HG03460 (cell line): ENCODE measurements around the gene RUNX2.

Source experiments
- ATAC-seq: cut with Tn5 transposase; IDR thresholded peaks from one replicate; pipeline ENCODE4 v1.9.1; 2021; ENCODE audit not compliant: unreplicated experiment

Gene RUNX2

DNA sequence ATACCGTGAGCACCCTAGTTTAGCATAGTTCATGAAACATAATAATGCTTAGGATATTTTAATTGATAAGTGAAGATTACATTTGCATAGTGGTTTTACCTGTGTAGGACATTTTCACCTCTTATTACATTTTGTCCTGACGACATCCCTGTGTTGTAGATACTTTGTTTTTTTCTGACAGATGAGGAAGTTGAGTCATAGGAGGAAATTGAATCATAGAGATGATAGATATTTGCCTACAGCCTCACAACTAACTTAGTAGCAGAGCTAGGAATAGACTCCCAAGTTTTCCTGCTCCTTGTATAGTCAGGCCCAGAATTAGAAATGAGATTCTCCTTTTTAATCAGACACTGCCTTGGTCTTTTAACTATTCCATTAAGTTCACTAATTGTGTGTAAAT, 150.1 kb downstream of the RUNX2 start:
- no peak for ATAC-seq

DNA sequence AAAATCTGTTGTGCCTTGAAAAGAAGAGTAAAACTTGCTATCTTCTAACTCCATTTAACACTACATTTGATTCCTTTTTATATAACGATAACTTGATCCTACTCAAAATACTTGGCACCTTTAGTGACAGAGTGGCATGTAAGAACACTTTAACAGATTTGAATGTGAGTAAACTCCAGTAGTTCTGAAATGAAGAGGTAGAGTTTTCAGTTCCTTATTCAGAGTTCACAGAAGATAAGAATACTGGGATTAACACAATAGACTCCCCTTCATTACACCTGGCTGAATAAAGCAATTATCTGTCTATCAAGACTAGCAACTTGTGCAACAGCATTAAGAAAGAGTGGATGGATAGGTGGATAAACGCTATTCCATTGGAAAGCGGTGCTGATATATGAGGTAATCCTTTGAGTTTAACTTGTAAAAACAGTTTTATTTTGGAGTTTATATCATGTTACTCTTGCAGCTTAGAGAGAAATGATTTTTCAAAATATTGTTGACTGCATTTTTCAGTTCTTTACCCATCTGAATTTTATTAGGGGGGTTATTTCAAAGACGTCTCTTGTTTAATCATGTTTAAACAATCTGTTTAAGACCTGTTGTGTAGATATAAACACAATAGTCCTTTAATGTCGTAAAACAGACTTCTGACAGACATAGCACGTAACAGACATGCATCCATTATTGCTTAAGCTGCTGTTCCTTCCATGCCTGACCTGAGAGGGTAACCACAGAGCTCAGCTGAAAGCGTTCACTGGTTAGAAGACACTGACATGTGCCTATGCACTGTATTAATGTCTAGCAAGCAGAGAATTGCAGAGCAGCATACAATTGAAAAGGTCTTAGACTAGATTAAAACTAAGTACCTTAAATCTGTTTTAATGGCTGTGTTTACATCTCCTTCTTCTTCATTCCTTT, 152.0 kb downstream of the RUNX2 start:
- peak; percentile 76 for ATAC-seq

DNA sequence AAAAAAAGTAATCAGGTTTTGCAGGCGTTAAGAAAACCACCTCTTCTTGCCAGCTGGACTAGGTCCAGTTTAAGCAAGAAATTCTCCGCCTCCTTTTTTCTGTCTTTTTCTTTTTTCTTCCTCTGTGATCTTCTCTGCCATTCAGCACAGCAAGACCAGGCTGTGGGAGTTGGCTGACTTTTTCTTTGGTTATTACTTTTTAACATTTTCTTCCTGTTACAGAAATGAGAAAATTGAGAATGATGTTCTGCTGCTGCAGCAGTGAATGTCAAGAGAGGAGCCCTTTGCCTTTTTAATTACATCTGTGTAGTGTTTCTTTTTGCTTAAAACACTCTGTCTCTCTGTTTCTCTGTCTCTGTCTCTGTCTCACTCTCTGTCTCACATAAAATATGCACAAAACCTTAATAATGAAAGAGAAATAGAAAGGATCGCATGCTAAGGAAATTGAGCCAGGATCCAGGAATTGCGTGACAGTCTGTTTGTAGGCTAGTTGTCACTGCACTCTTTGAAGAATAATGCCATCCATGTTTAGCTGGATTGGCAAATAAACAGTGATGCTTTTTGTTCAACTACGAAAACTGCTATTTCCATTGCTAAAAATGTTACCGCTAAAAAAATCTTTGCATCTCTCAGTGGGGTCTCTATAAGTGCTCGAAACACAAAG, 152.8 kb downstream of the RUNX2 start:
- no peak for ATAC-seq

DNA sequence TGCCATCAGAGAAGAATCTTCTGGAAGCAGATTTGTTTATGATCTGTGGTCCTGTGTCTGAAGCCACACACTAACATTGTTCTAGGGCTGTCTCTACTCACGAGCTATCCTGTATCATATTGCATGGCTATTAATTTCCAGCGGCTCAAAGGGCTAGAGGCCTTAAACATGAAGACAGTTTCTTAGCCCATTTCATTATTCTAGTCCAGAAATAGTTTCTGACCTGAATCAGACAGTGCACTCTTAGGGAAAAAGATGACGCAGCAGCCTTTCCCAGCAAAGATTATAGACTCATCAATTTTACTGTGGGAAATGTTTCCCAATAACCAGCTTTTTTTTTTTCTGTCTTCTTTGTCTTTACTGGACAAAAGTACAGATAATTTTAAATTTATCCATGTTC, 154.9 kb downstream of the RUNX2 start:
- ATAC-seq, result no peak

DNA sequence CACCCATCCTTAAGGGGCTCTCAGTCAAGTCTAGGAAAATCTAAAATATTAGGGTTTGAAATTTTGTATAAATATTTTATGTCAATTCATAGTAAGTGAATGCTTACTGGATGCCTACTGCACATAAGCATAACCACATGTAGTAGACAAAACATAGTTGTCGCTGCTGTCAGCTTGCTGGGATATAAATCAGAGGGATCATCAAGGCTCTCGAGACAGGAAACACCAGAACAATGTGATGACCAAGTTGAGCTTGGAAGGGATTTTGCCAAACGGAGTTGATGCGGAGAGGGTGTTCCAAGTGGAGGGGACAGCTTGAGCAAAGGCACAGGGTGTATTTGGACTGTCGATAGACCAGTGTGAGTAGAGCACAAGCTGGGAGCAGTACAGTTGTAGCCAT, 155.4 kb downstream of the RUNX2 start:
- ATAC-seq, result no peak

DNA sequence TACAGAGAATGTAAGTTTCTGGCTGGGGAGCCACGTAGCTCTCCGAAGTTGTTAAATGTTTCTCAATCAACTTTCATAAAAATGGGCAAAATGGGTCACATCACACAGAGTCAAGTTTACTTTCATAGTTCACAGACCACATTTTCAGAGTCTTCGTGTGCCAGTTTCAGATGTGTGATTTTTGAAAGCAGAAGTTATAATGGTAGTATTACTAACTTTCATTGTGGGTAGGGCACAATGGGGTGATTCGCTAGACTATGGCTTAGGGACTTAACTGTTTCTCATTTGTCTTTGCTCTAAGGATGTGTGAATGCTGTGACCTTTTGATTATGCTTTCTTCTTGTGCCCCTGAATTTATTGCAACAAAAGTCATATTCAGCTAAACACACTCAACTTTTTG, 158.6 kb downstream of the RUNX2 start:
- no peak for ATAC-seq

DNA sequence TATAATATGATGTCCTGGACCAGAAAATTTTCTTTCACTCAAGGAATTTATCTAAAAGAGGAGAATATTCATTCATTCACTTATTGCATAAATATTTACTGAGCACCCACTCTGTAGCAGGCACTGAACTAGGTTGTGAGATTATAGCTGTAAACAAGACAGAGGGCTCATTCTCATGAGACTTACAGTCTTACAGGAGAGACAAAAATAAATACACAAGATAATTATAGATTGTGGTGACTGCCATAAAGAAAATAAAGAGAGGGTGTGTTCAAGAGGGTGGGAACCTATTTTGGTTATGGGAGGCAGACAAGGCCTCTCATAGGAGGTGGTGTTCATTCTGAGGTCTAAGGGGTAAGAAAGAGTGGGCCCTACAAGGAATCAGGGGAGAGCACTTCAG, 159.5 kb downstream of the RUNX2 start:
- ATAC-seq, result no peak

DNA sequence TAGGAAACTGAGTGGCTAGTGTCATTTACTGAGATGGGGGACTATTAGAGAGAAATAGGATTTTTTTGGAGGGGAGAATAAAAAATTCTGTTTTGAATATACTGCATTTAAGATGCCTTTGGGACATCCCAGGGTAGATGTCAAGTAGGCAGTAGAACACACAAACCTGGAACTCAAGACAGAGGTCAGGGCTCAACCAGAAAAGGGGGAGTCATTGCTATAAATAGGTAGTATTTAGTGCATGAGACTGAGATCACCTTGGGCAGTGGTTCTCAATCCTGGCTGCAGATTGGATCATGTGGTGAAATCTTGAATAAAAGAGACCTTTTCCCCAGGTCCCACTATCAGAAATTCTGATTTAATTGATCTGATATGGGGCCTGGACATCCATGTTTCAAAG, 160.1 kb downstream of the RUNX2 start:
- ATAC-seq, result no peak

DNA sequence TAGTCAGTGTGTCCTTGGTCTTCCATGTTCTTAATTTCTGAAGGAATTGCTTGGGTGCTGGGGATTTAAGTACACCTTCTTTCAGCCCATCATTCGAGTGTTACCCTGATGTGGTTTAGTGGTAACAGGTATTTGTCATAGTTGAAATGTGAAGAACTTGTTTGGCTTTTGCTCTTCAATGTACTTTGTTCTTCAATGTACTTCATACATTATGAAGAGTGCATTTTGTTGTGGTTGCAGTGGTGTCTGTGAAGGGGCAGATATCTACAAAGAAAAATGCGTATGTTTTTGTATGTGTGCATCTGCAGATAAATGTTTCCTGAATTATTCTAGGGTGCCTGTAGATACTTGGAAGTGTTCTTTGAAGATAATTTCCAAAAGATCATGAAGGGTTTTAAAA, 160.8 kb downstream of the RUNX2 start:
- ATAC-seq, result no peak

DNA sequence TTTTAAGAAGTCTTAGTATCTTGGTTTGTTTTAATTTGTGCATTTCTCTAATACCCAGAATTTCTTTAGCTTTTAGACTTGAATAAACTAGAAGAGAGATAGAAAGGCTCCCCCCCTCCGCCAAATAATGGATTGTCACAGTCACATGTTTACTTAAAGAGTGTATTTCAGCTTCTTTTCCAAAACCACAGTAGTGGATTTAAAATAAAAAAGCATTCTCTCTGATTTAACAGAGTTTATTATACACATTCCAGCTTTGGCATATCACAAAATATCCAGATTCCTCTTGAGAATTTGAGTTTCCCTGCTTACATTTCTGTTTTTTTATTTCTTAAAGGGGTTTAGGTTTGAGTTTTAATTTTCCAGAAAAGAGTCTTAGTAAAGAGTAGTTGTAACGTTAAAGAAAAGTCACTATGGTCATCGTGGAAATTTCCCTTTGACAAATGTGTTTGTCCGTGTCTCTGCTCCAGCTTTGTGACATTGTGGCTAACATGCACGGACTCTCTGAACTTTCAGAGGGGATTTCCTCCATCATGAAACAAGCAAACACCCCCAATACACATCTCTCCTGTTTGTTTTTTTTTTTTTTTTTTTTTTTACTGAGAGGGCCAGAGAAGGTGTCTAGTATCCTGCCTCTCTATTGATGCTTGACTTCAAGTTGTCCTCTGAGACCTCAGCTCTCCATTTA, 163.1 kb downstream of the RUNX2 start:
- ATAC-seq, result no peak

DNA sequence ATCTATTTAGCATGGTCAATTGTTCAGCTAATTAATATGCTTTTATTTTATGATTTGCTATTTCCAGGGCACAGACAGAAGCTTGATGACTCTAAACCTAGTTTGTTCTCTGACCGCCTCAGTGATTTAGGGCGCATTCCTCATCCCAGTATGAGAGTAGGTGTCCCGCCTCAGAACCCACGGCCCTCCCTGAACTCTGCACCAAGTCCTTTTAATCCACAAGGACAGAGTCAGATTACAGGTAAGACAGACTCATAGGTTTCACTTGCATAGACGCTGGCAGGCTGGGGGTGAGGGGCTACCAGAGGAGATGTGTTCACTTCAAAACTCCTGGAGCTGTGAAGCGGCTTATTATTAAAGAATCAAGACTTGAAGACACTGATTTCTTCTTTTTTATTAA, 163.7 kb downstream of the RUNX2 start:
- no peak for ATAC-seq

DNA sequence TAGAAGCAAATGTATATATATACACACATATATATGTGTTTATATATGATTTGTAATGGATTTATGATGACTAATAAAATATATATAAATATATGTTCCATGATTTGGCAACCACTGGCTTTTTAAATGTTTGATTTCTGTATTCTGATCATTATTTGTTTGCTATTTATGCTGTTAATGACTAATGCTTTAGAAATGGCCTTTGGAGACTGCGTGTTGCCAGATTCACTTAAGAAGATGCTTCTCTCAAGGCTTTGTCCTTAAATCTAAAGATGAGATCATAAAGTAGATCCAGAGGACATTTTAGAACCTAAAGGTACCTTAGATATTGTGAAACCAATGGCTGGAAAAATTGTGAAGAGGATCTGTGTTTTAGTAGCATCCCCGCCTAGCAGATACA, 165.6 kb downstream of the RUNX2 start:
- ATAC-seq, result no peak

DNA sequence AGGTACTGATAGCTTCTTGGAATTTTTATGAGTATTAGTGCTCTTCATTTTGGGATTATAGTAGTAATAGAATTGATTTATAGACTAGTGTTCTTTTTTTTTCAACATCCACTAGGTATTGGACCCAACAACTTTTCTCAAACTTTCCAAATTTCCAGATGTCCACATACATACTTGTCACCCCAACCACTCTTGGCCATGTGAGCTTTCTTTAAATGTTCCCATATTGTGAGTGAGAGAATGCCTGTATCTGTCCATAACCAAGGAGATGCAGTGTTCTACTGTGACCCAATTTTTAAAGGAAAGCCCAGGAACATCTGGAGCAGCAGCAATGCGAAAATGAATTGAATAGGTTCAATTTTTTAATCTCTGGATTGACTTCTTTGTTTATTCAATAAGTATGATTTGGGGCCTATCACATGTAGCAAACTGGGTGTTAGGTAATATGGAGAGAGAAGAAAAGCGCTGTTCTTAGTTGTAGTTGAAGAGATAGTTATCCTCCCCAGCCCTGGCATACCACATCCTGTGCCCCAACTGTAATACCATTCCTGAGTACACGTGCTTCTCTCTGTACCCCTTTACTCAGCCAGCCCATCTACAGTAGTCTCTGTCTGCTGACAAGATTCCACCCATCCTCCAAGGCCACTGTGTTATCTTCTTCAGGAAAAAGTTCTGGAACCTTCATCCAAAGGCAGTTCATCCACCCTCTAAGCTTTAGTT, 166.4 kb downstream of the RUNX2 start:
- ATAC-seq, result no peak

DNA sequence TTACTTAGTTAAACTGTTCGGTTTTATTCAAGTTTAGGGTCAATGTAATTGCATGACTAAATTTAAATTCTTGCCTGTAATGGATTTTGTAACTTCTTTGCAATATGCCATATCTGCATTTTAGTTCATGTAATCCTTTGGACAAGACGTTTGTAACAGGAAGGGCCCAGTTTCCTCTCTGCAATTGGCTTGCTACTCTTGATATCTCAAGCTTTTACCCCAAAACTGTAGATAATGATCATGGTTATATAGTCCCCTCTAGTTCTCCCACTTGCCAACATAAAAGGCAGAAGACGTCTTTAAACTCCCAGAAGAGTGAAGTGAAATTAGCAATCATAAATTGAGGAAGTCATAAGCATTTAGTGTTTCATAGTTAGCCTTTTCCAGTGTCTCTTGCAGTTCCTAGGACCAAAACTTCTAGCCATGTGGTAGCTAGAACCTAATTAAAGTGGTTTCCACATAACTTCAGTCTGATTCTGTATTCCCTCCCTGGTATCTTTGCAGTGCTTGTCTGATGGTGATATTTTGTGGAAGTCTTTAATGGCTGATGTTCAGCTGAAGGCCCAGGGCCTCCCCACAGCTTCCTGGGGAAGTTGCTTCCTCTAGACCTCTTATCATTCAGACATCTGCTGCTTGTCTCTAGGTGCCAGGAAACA, 167.4 kb downstream of the RUNX2 start:
- ATAC-seq, result no peak

DNA sequence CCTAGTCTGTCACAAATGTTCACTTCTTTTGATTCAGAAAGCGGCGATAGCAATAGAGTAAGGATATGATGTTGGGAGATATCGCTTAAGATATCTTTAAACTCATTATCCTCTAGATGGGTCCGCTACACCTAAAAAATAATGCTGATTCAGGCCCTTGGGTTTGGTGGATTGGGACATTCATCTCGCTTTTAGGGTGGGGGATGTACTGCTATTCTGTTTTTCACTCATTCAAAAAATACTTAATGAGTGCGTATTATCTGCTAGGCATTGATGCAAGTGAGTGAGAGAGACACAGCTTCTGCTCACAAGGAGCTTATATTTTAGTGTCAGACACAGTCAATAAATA, 167.9 kb downstream of the RUNX2 start:
- ATAC-seq, result no peak

DNA sequence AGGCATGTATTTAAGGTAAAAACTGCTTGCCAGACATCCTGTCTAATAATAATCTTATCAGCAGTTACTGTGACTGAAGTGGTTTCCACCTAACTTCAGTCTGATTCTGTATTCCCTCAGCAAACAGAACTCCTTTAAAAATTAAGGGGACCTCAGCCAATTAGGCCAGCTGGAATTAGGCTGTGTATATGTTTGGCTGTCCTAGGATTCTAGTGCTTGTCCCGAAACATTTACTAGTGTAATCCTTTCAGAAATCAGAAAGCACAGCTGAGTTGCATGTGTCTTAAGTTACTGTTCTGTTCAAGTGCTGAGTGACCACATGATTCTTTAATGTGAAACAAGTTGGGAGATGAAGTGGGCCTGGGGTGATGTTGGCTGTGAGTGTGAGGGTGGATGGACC, 170.5 kb downstream of the RUNX2 start:
- ATAC-seq, result no peak

DNA sequence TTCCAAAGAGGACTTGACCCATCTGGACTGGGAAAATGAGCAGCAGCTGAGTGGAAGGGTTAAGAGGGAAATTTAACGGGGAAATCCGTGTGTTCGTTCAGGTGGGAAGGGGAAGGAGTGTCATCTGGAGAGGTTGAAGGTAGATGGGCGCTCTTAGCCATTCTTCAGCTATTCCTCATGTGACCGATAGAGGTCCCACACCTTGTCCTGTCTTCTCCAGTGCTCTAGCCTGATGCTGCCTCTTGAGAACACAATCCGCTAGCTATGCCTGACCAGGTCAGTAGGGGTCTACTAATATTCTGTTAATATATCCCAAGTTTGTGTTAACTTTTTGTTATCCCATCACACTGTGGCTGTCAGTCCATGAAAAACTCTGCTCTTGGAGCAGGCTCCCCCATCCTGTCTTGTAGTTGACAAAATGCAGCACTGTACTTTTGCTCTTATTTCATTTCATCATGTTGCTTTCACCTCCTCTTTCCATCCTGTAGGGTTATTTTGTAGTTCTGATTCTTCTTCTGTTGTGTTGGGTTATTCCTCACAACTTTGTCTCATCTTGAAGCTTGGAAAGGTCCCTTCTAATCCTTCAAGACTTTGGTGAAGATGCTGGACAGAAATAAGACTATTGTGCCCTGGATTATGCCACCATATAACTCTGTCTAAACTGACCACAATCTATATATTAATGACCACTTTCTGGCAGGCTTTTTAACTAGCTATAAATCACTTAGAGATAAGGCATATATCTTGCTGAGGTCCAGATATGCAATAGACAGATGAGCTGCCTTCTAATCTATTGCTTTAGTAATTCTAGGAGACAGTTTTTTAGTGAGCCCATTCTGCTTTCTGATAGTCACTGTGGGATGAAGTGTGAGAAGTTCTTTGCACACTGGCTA, 173.0 kb downstream of the RUNX2 start:
- ATAC-seq, result no peak

DNA sequence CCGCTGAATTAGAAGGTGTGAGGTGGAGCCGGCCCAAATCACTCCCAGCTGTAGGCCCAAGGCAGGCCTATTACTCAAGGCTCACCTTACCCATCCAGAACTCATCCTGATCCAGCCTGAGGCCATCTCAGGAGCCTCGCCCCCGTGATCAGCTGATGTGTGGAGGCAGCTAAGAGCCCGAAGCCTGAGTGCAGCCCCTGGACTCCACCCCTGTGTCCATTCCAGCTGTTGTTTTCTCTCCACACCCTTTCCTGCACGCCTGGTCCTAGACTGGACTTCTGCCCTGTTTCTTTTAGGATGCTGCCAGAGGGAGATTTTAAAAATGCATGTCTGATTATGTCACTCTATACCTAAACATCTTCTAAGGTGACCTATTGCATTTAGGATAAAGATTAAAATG, 174.3 kb downstream of the RUNX2 start:
- ATAC-seq, result no peak

DNA sequence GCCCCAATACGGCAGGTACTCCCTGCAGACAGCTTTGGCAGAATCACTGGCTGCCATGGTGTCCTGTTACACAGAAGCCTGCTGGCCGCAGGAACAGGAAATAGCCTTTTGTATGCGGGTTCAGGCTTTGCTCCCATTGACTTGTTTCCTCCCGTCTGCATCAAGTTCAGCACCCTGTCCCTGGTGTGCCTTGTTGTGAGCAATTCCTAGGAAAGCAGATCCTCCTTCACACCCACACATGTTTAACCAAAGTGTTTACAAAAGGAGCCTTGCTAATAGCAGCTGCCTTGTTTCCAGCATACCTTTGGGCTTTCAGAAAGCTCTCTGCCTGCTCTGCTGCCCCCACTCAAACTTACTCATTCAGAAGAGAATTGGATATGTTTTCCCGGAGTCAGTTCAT, 176.8 kb downstream of the RUNX2 start:
- no peak for ATAC-seq

DNA sequence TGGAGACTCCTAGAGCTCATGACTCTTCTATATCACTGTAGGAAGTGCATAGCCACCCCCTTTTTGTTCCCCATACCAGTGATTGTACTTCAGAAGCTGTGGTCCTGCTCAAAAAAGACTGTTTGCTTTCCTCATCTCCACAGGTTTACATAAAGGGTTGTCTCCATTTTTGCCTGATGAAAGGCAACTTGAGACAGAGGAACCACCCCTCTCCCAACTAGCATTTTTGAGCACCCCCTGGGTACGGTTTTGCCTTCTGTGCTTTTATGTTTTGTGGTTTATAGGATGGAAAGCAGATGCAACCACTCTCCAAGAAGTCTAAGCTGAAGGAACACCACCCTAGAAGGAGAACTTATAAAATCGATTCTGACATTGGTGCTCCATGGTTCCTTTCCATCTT, 177.3 kb downstream of the RUNX2 start:
- ATAC-seq, result no peak
